Subcutaneous abdominal adipose tissue (tissue), 5 donors: ENCODE measurements around the gene USP17L28.
"Not testable (repeated sequence)": the region's sequence is repeated elsewhere in the genome, so short reads cannot be mapped to it uniquely, and the experiment has no call there.

Source experiments
- H3K27ac ChIP-seq: one replicate; pipeline ENCODE4 v1.7.0; 2013; ENCODE audit warnings: low read depth, mild to moderate bottlenecking, inconsistent platforms, low read length, moderate library complexity
- H3K27me3 ChIP-seq, 5 donors: one replicate each; pipeline ENCODE4 v1.7.0; 2013; ENCODE audit warnings: low read length in 5 of 5, inconsistent platforms in 1 of 5; ENCODE audit not compliant: control insufficient read depth in 5 of 5, insufficient read depth in 4 of 5
- H3K36me3 ChIP-seq, 5 donors: one replicate each; pipeline ENCODE4 v1.7.0; 2013; ENCODE audit warnings: low read length in 5 of 5; ENCODE audit not compliant: control insufficient read depth in 5 of 5, insufficient read depth in 5 of 5
- H3K4me1 ChIP-seq, 5 donors: one replicate each; pipeline ENCODE4 v1.7.0; 2013; ENCODE audit warnings: low read length in 5 of 5, mild to moderate bottlenecking in 3 of 5, moderate library complexity in 1 of 5; ENCODE audit not compliant: control insufficient read depth in 5 of 5, insufficient read depth in 5 of 5
- H3K4me3 ChIP-seq, 5 donors: one replicate each; pipeline ENCODE4 v1.7.0; 2013; ENCODE audit warnings: low read length in 5 of 5, low read depth in 1 of 5
- H3K9ac ChIP-seq, 5 donors: one replicate each; pipeline ENCODE4 v1.7.0; 2013; ENCODE audit warnings: low read length in 5 of 5, mild to moderate bottlenecking in 4 of 5, moderate library complexity in 3 of 5
- H3K9me3 ChIP-seq, 5 donors: one replicate each; pipeline ENCODE4 v1.7.0; 2013; ENCODE audit warnings: low read length in 5 of 5; ENCODE audit not compliant: control insufficient read depth in 5 of 5
- donor health status: healthy.
- donor health status: healthy.
- donor health status: healthy.
- donor health status: healthy.
- donor health status: healthy.

Gene USP17L28

GRCh38 chr4:9381012-9381534 lies 32.4 kb downstream of the USP17L28 start:
- H3K27ac ChIP-seq, H3K4me1 ChIP-seq, H3K36me3 ChIP-seq, H3K27me3 ChIP-seq, H3K9me3 ChIP-seq: not testable (repeated sequence)
- Histone ChIP-seq H3K9ac (peak overlapping the region in 1 of 5 donors; percentile 59), H3K4me3 (peak overlapping the region in 4 of 5 donors; percentile 17 to 65 (median 52))

DNA sequence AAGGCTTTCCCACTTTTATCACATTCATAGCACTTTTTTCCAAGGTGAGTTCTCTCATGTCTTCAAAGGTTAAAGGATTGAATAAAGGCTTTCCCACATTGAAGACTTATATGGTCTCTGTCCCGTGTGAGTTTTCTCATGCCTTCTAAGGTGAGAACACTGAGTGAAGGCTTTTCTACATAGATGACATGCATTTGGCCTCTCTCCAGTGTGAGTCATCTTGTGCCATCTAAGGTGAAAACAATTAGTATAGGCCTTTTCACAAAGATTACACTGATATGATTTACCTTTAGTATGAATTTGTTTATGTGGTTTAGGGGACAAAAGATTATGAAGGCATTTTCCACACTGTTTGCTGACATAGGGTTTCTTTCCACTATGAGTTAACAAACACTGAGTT lies 35.4 kb downstream of the USP17L28 start:
- H3K9ac ChIP-seq: no peak overlapping the region
- H3K4me1 ChIP-seq: peaks cover 0 to 5% (median 3%) of the 10 kb centered on the region in 5 donors
- H3K4me3 ChIP-seq: no peak overlapping the region
- H3K27ac ChIP-seq: no peak overlapping the region
- no peaks in the 10 kb centered on the region for H3K27me3 ChIP-seq
- no peaks in the 10 kb centered on the region for H3K36me3 ChIP-seq
- H3K9me3 ChIP-seq: no peaks in the 10 kb centered on the region

DNA sequence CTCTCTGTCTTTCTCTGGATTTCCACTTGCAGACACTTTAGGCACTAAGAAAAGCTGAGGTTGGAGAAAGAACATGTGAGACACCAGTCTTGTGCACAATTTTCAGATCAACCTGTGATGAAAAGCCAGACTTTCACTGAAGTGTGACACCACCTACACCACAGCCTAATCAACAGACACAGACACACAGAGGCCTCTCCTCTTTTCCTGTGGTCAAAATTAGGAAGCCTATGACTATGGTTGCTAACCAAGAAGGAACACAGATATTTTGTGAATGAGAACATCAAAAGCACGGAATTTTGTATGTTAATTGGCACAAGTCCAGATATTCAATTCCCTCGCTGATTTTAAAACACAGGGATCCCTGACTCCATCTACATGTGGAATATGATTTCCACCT lies 40.3 kb downstream of the USP17L28 start:
- H3K4me3 ChIP-seq, H3K4me1 ChIP-seq, H3K36me3 ChIP-seq, H3K27me3 ChIP-seq, H3K27ac ChIP-seq, H3K9me3 ChIP-seq, H3K9ac ChIP-seq: not testable (repeated sequence)
